ENCODE results near the gene SNRPD1. TPM values are rescaled to one million over a fixed set of nuclear protein-coding genes. Genes with fewer than 3 reads are reported as not detected.

The SNRPD1 gene
- total and polyA plus RNA-seq, 9 of the 15 experiments (the other 6 are each of a cell fraction or from before 2014, with no cell fraction given): 186 to 1,063 (median 313) TPM

- no peak for TF ChIP-seq ZNF445 (CRISPR knock-in tag; IDR thresholded peaks at IDR 0.05; ENCODE audit: low read depth)
- peak; percentile 69; the same call in 1 of the 2 replicates for TF ChIP-seq BRD4 (IDR thresholded peaks at IDR 0.05)
- 0 out of 2 replicates have a peak, but pooled peaks have one; percentile 45 for TF ChIP-seq PTBP1 (IDR thresholded peaks at IDR 0.05; ENCODE audit: low read depth, low read length)
- peak; percentile 21 to 85; a peak in 3 of 4 replicates for TF ChIP-seq UBTF (IDR thresholded peaks at IDR 0.05; ENCODE audit: borderline replicate concordance in 1 of 2, low read depth in 2 of 2, low read length in 2 of 2)
- 0 out of 2 replicates have a peak, but pooled peaks have one; percentile 11 for TF ChIP-seq SMARCE1 (IDR thresholded peaks at IDR 0.05)
- TF ChIP-seq ATF2 (CRISPR knock-in tag; IDR thresholded peaks at IDR 0.05): 0 out of 2 replicates have a peak, but pooled peaks have one; percentile 69
- no peak for TF ChIP-seq SLC30A9 (CRISPR knock-in tag; IDR thresholded peaks at IDR 0.05)
- TF ChIP-seq, protein P1, sequence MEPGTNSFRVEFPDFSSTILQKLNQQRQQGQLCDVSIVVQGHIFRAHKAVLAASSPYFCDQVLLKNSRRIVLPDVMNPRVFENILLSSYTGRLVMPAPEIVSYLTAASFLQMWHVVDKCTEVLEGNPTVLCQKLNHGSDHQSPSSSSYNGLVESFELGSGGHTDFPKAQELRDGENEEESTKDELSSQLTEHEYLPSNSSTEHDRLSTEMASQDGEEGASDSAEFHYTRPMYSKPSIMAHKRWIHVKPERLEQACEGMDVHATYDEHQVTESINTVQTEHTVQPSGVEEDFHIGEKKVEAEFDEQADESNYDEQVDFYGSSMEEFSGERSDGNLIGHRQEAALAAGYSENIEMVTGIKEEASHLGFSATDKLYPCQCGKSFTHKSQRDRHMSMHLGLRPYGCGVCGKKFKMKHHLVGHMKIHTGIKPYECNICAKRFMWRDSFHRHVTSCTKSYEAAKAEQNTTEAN (CRISPR knock-in tag; IDR thresholded peaks at IDR 0.05): 0 out of 2 replicates have a peak, but pooled peaks have one; percentile 29
- TF ChIP-seq SIRT6 (IDR thresholded peaks at IDR 0.05; ENCODE audit: low read depth, low read length): no peak
- TF ChIP-seq ZNF12 (CRISPR knock-in tag; IDR thresholded peaks at IDR 0.05): peak; percentile 87
- TF ChIP-seq HMG20A (CRISPR knock-in tag; conservative IDR thresholded peaks at IDR 0.05): 0 out of 2 replicates have a peak, but pooled peaks have one; percentile 17
- TF ChIP-seq ILF3 (IDR thresholded peaks at IDR 0.05; ENCODE audit: borderline replicate concordance): no peak
- no peak for TF ChIP-seq CHD2 (IDR thresholded peaks at IDR 0.05; ENCODE audit: low read depth, low read length)
- no peak for TF ChIP-seq HDAC6 (IDR thresholded peaks at IDR 0.05; ENCODE audit: low read depth, low read length)
- TF ChIP-seq NR1H2 (CRISPR knock-in tag; IDR thresholded peaks at IDR 0.05): peak; percentile 80; the same call in 1 of the 2 replicates
- TF ChIP-seq TAF1 (IDR thresholded peaks at IDR 0.05; ENCODE audit: control insufficient read depth, extremely low read depth, insufficient read depth, low read length, severe bottlenecking): peak; percentile 11
- 0 out of 2 replicates have a peak, but pooled peaks have one; percentile 17 for TF ChIP-seq STAG1 (CRISPR knock-in tag; IDR thresholded peaks at IDR 0.05; ENCODE audit: borderline replicate concordance)
- TF ChIP-seq NFXL1 (CRISPR knock-in tag; IDR thresholded peaks at IDR 0.05): no peak
- peak; percentile 75 for TF ChIP-seq CHD1 (IDR thresholded peaks at IDR 0.05; ENCODE audit: low read length)
- peak; percentile 73 for TF ChIP-seq ZBTB7A (IDR thresholded peaks at IDR 0.05; ENCODE audit: borderline replicate concordance, control insufficient read depth, low read depth, low read length)
These were observed 12.3 kb upstream of the SNRPD1 start (continued) for GRCh38 chr18:21599585-21600525.

Measured in K562 (cell line).